Right atrium auricular region (tissue), 2 donors: ENCODE measurements around the gene CLDN22. TPM values are rescaled to one million over a fixed set of nuclear protein-coding genes. Genes with fewer than 3 reads are reported as not detected.

Source experiments
- DNase-seq: peaks from one replicate; pipeline ENCODE4 v3.0.0-alpha.2; 2019; ENCODE audit warnings: low spot score
- H3K27ac ChIP-seq, 2 donors: fragments of 200-600 bp; sonication (generic); 1 replicate in 1 of 2; 2 replicates in 1 of 2; pipeline ENCODE4 v1.5.1; 2016 to 2019
- H3K27me3 ChIP-seq, 2 donors: fragments of 200-600 bp; sonication (generic); one replicate each; pipeline versions ENCODE4 v1.5.1 to v1.6.0; 2017 to 2019
- H3K36me3 ChIP-seq: fragments of 200-600 bp; sonication (generic); one replicate; pipeline ENCODE4 v1.5.1; 2016
- H3K4me1 ChIP-seq, 2 donors: fragments of 200-600 bp; sonication (generic); one replicate each; pipeline versions ENCODE4 v1.5.1 to v1.6.0; 2017 to 2019
- H3K4me3 ChIP-seq, 2 donors: fragments of 200-600 bp; sonication (generic); 1 replicate in 1 of 2; 2 replicates in 1 of 2; pipeline ENCODE4 v1.5.1; 2017 to 2019; ENCODE audit warnings: mild to moderate bottlenecking in 1 of 2, moderate library complexity in 1 of 2
- H3K9me3 ChIP-seq, 2 donors: fragments of 200-600 bp; sonication (generic); one replicate each; pipeline ENCODE4 v1.5.1; 2019
- total RNA-seq, 2 donors: library from RNA; depleted of rRNA; stranded (reverse); fragments of >200 nt; gene quantifications; one replicate each; pipeline ENCODE4 v1.1.0, GENCODE V29; 2016
- TF ChIP-seq, protein P1 (sequence below), 2 donors: fragments of 200-600 bp; sonication (generic); IDR thresholded peaks; one replicate each; pipeline ENCODE4 v1.5.1; 2019; ENCODE audit warnings: antibody characterized with exemption in 2 of 2

The CLDN22 gene
- total RNA-seq, 2 donors from 2014 or later = not detected

DNA sequence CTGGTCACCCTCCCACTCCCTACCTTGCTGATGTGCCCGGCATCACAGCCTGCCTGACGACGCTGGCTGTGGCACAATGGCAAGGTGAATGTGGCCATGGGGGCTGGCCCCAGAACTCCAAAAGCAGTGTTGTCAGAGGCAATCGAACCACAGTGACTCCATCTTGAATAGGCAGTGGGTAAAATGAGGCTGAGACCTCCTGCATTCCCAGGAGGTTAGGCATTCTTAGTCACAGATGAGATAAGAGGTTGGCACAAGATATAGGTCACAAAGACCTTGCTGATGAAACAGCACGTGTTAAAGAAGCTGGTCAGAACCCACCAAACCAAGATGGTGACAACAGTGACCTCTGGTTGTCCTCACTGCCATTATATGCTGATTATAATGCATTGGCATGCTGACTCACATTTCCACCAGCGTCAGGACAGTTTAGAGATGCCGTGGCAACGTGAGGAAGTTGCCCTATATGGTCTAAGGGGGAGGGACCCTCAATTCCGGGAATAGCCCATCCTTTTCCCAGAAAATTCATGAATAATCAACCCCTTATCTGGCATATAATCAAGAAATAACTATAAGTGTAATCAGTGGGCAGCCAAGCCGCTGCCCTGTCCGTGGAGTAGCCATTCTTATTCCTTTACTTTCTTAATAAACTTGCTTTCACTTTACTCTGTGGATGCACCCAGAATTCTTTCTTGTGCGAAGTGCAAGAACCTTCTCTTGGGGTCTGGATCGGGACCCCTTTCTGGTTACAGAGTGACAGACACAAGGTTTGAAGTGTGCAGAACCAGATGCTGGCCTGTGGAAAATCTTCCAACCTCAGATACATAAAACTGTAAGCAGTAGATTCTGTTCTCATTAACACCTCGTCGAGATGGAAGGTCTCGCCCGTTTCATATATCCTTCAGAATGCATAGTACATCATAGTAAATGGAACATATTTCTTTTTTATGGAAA is 28.9 kb upstream of the CLDN22 start:
- TF ChIP-seq, protein P1, sequence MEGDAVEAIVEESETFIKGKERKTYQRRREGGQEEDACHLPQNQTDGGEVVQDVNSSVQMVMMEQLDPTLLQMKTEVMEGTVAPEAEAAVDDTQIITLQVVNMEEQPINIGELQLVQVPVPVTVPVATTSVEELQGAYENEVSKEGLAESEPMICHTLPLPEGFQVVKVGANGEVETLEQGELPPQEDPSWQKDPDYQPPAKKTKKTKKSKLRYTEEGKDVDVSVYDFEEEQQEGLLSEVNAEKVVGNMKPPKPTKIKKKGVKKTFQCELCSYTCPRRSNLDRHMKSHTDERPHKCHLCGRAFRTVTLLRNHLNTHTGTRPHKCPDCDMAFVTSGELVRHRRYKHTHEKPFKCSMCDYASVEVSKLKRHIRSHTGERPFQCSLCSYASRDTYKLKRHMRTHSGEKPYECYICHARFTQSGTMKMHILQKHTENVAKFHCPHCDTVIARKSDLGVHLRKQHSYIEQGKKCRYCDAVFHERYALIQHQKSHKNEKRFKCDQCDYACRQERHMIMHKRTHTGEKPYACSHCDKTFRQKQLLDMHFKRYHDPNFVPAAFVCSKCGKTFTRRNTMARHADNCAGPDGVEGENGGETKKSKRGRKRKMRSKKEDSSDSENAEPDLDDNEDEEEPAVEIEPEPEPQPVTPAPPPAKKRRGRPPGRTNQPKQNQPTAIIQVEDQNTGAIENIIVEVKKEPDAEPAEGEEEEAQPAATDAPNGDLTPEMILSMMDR (IDR thresholded peaks at IDR 0.05) = no peak
- Histone ChIP-seq H3K4me3 (no peak overlapping the region), H3K27ac (no peak overlapping the region), H3K9me3 (no peaks in the 10 kb centered on the region), H3K4me1 (no peaks in the 10 kb centered on the region), H3K27me3 (no peaks in the 10 kb centered on the region), H3K36me3 (no peaks in the 10 kb centered on the region)
- DNase-seq = no peak

DNA sequence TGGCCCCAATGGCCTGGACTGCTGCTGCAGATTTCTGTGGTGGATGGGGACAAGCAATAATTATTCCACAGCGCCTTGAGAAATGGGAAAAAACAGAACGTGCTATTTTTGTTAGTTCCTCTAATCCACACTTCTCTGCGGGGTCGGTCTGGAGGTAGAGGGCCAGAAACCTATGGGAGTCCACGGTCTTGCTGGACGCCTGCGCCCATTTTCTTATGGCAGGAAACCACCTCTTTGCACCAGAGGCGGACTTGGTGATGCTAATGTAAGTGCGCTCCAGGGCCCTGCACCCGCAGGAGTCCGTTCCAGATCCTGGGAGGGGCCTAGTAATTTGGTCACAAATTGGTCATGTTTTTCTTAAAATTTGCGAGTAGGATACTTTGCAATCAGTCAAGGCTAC is 28.1 kb upstream of the CLDN22 start:
- Histone ChIP-seq H3K36me3 (no peaks in the 10 kb centered on the region), H3K4me3 (no peak overlapping the region), H3K27ac (no peak overlapping the region), H3K27me3 (no peaks in the 10 kb centered on the region), H3K9me3 (no peaks in the 10 kb centered on the region), H3K4me1 (peaks cover 0 to 1% of the 10 kb centered on the region in 2 donors)
- TF ChIP-seq, protein P1 (IDR thresholded peaks at IDR 0.05) = no peak
- DNase-seq = no peak

DNA sequence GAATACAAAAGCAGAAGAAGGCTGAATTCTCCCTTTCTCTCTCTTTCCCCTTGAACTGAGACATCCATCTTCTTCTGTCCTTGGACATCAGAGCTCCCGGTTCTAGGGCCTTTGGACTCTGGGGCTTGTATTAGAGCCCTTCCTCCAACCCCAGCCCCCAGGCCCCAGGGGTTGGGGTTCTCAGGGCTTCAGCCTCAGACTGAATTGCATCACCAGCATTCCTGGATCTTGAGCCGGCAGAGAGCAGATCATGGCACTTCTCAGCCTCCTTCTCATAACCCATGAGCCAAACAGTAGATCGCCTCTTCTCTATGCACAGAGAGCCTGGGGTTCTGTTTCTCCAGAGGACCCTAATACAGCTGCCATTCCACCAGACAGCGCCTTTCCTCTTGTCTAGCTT is 27.5 kb upstream of the CLDN22 start:
- H3K27me3 ChIP-seq = no peaks in the 10 kb centered on the region
- TF ChIP-seq, protein P1 (IDR thresholded peaks at IDR 0.05) = no peak

DNA sequence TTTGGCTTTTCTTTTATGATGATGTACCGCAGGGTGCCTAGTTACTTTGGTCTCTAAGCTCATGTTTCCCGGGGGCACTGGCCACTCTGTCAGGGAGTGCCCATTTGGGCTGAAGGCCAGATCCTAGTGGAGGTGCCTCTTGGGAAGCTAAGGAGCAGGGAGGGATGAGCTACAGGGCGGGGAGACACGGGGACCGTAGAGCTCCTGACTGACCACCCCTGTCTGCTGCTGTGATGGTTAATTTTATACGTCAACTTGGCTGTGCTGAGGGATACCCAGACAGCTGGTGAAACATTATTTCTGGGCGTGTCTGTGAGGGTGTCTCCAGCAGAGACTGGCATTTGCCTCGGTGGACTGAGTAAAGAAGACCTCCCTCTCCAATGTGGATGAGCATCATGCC is 27.1 kb upstream of the CLDN22 start:
- no peaks in the 10 kb centered on the region for H3K27me3 ChIP-seq
- DNase-seq = no peak

More for the DNA sequence above, 27.5 kb upstream of the CLDN22 start:
- Histone ChIP-seq H3K4me1 (peaks cover 0 to 7% of the 10 kb centered on the region in 2 donors), H3K27ac (no peak overlapping the region), H3K4me3 (no peak overlapping the region), H3K36me3 (no peaks in the 10 kb centered on the region), H3K9me3 (no peaks in the 10 kb centered on the region)
- DNase-seq = no peak

DNA sequence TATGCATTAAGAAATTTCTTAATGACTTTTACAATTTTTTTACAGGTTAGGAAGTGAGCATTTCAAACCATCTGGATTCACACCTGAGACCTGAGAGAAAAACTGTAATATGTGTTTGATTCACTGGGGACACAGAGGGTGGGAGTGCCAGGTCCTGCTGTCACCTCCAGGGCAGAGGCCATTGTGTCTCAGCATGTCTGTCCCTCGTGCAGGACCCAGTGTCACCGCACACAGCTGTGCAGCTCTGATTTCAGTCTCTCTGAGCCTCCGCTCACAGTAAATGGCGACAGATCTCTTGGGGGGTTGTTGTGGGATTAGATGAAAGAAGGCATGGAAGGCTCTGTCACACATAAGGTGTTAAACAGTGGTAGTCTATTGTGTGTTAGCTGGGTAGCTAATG is 25.2 kb upstream of the CLDN22 start:
- no peak overlapping the region for H3K4me3 ChIP-seq
- no peaks in the 10 kb centered on the region for H3K36me3 ChIP-seq
- no peaks in the 10 kb centered on the region for H3K9me3 ChIP-seq
- DNase-seq = no peak
- TF ChIP-seq, protein P1 (IDR thresholded peaks at IDR 0.05) = no peak
- H3K4me1 ChIP-seq = peaks cover 0 to 8% of the 10 kb centered on the region in 2 donors
- H3K27ac ChIP-seq = no peak overlapping the region
- H3K27me3 ChIP-seq = no peaks in the 10 kb centered on the region

More for the DNA sequence above, 27.1 kb upstream of the CLDN22 start:
- TF ChIP-seq, protein P1 (IDR thresholded peaks at IDR 0.05) = no peak
- Histone ChIP-seq H3K4me3 (no peak overlapping the region), H3K9me3 (no peaks in the 10 kb centered on the region), H3K27ac (no peak overlapping the region), H3K4me1 (peaks cover 0 to 8% of the 10 kb centered on the region in 2 donors), H3K36me3 (no peaks in the 10 kb centered on the region)
